Measurements from ENCODE around the gene PROC.

- TF ChIP-seq CTCF (IDR thresholded peaks at IDR 0.05) (no peak), ZFX (IDR thresholded peaks at IDR 0.05; ENCODE audit: borderline replicate concordance) (no peak)
Observed at GRCh38 chr2:127408807-127409099, 9.5 kb upstream of the PROC start.

All from 22Rv1 (cell line).